ENCODE results near the gene TBC1D22A.

Gene TBC1D22A

DNA sequence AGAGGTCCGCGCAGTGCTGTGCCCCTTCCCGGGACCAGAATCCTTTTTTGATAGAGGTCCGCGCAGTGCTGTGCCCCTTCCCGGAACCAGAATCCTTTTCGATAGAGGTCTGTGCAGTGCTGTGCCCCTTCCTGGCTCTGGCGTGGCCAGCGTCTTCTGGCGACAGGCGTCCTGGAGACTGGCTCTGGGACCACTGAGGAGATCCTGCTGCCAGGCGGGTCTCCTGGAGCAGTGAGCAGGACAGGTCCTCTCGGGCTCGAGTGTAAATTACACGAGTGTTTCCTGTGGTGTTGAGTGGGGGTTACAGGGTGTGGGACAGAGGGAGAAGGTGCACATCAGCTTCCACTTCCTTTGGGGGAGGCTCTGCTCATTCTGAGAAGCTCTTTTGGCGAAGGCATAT lies 98.1 kb downstream of the TBC1D22A start:
- H3K4me3 ChIP-seq (ENCODE audit: severe bottlenecking), result no peak overlapping the region
- TF ChIP-seq, protein P1, sequence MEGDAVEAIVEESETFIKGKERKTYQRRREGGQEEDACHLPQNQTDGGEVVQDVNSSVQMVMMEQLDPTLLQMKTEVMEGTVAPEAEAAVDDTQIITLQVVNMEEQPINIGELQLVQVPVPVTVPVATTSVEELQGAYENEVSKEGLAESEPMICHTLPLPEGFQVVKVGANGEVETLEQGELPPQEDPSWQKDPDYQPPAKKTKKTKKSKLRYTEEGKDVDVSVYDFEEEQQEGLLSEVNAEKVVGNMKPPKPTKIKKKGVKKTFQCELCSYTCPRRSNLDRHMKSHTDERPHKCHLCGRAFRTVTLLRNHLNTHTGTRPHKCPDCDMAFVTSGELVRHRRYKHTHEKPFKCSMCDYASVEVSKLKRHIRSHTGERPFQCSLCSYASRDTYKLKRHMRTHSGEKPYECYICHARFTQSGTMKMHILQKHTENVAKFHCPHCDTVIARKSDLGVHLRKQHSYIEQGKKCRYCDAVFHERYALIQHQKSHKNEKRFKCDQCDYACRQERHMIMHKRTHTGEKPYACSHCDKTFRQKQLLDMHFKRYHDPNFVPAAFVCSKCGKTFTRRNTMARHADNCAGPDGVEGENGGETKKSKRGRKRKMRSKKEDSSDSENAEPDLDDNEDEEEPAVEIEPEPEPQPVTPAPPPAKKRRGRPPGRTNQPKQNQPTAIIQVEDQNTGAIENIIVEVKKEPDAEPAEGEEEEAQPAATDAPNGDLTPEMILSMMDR (IDR thresholded peaks at IDR 0.05; ENCODE audit: poor library complexity, severe bottlenecking), result no peak
- no peak for ATAC-seq (ENCODE audit: low read depth)

DNA sequence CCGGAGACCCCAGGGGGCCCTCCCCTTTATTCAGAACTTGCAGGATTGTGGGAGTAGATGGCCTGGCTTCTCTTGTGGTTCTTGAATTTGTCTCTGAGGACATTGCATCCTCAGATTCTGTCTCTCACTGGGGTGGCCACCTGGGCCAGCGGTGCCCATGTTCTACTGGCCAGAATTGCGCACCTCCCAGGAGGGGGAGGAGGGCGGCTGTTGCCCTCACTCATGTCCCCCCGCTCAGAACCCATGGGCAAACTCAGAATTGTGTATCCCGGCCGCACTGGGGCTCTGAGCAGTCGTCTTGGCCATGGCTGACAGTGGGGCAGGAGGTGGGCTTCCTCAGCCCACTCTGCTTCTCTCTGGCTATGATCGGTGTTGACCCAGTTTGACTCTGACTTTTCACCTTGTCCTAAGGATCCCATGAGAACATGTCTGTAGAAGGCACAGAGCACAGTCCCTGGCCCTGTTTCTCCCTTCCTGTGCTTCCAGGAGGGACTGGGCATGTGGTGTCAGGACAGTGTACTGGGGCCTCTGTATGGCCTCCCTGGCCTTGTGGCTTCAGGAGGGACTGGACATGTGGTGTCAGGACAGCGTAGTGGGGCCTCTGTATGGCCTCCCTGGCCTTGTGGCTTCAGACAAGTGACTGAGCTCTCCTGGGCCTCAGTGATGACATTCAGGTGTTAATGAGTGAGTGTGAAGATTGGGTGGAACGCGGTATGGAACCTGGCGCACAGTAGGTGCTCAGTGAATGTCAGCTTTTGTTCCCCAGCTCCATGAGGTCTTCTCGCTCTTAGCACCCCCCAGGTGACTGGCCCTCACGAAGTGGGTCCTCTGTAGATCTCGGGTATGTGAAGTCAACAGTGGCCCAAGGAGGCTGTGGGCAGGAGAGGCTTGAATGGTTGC lies 99.3 kb downstream of the TBC1D22A start:
- ATAC-seq (ENCODE audit: low read depth) (no peak), DNase-seq (ENCODE audit: low spot score) (no peak)
- Histone ChIP-seq H3K36me3 (ENCODE audit: low read depth) (no peaks in the 10 kb centered on the region), H3K27ac (ENCODE audit: poor library complexity, severe bottlenecking) (no peak overlapping the region), H3K9me3 (ENCODE audit: severe bottlenecking) (no peaks in the 10 kb centered on the region), H3K27me3 (ENCODE audit: insufficient read depth, poor library complexity, severe bottlenecking) (no peaks in the 10 kb centered on the region), H3K4me3 (ENCODE audit: severe bottlenecking) (no peak overlapping the region), H3K4me1 (ENCODE audit: insufficient read depth, poor library complexity, severe bottlenecking) (peaks cover 9% of the 10 kb centered on the region)
- TF ChIP-seq, protein P1 (IDR thresholded peaks at IDR 0.05; ENCODE audit: poor library complexity, severe bottlenecking), result no peak

More for the DNA sequence above, 98.1 kb downstream of the TBC1D22A start:
- H3K27me3 ChIP-seq (ENCODE audit: insufficient read depth, poor library complexity, severe bottlenecking), result no peaks in the 10 kb centered on the region
- no peaks in the 10 kb centered on the region for H3K36me3 ChIP-seq (ENCODE audit: low read depth)
- no peak for DNase-seq (ENCODE audit: low spot score)
- no peak overlapping the region for H3K27ac ChIP-seq (ENCODE audit: poor library complexity, severe bottlenecking)
- H3K9me3 ChIP-seq (ENCODE audit: severe bottlenecking), result no peaks in the 10 kb centered on the region
- H3K4me1 ChIP-seq (ENCODE audit: insufficient read depth, poor library complexity, severe bottlenecking), result no peaks in the 10 kb centered on the region

DNA sequence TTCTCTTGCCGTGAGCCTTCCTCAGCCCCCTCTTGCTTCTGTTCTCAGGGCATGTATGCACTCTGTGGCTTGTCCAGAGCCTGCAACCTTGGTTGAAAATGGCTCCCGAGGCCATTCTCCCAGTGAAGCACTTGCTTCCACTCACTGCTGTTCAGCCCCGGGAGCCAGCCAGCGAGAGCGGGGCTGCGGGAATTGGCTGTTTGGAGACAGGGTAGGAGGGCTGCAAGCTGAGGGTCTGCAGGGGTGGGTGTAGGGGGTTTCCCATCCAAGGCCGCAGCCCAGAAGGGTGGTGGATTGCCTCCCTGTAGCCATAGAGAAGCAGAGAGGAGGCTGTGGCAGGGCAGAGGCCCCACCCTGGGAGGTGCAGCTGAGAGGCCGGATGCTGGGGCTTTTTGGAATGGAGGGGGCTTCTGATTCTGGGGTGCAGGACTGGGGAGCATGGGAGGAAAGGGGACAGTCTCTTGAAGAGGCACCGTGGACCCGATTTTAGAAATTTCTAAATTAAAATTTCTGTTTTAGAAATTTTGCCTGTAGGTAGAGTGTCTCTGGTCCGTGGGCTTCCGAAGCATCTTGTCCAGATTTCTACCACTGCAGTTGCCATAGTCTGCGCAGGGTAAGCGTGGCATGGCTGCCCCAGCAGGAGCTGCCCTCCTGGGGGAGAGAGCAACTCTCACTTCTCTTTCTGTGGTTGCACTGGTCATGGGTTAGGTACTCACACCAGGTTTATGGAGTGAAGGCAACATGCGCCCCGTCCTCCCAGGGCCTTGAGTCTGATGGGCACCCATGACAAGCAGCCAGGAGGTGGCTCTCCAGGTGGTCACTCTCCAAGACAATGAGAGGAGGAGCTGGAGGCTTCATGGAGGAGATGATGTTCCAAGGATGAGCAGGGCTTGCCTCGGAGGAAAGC lies 100.2 kb downstream of the TBC1D22A start:
- ATAC-seq (ENCODE audit: low read depth), result no peak
- DNase-seq (ENCODE audit: low spot score), result no peak
- Histone ChIP-seq H3K27me3 (ENCODE audit: insufficient read depth, poor library complexity, severe bottlenecking) (no peaks in the 10 kb centered on the region), H3K36me3 (ENCODE audit: low read depth) (no peaks in the 10 kb centered on the region), H3K4me1 (ENCODE audit: insufficient read depth, poor library complexity, severe bottlenecking) (peaks cover 17% of the 10 kb centered on the region), H3K4me3 (ENCODE audit: severe bottlenecking) (no peak overlapping the region), H3K9me3 (ENCODE audit: severe bottlenecking) (no peaks in the 10 kb centered on the region), H3K27ac (ENCODE audit: poor library complexity, severe bottlenecking) (no peak overlapping the region)
- TF ChIP-seq, protein P1 (IDR thresholded peaks at IDR 0.05; ENCODE audit: poor library complexity, severe bottlenecking), result no peak

DNA sequence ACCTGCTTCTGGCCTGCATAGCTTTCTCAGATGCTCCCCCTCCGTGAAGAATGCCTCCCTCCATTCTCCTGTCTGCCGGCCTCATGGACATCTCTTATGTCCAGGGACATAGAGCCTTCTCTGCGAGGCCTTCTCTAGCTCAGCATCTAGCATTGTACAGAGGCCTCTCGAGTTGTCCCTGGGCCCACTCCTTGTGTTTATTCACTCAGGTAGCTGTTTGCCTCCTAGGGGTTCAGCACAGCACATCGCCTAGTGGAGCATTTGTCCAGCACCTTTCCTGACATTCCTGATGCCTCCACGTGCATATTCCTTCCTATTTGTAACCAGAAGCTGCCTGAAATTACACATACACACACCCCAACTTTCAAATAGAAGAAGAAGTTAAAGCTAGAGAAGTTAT lies 101.3 kb downstream of the TBC1D22A start:
- ATAC-seq (ENCODE audit: low read depth), result no peak
- H3K36me3 ChIP-seq (ENCODE audit: low read depth), result no peaks in the 10 kb centered on the region
- TF ChIP-seq, protein P1 (IDR thresholded peaks at IDR 0.05; ENCODE audit: poor library complexity, severe bottlenecking), result no peak
- H3K27me3 ChIP-seq (ENCODE audit: insufficient read depth, poor library complexity, severe bottlenecking), result no peaks in the 10 kb centered on the region
- no peaks in the 10 kb centered on the region for H3K9me3 ChIP-seq (ENCODE audit: severe bottlenecking)
- H3K27ac ChIP-seq (ENCODE audit: poor library complexity, severe bottlenecking), result no peak overlapping the region
- DNase-seq (ENCODE audit: low spot score), result no peak
- H3K4me3 ChIP-seq (ENCODE audit: severe bottlenecking), result no peak overlapping the region
- H3K4me1 ChIP-seq (ENCODE audit: insufficient read depth, poor library complexity, severe bottlenecking), result peaks cover 17% of the 10 kb centered on the region

Data from RWPE2 (cell line).